K562 (cell line): ENCODE measurements around the gene TBCC. TPM values are rescaled to one million over a fixed set of nuclear protein-coding genes. Genes with fewer than 3 reads are reported as not detected.

Experiments used
- ATF7 ChIP-seq: fragments of 450-650 bp; IDR thresholded peaks from 2 replicates; pipeline ENCODE4 v1.7.1; 2014; ENCODE audit warnings: mild to moderate bottlenecking, moderate library complexity
- CEBPG ChIP-seq, 3 experiments: fragments of 200-800 bp in 1 of 3; sonication (Bioruptor generic) in 1 of 3; sonication (generic) in 1 of 3; formaldehyde crosslinking in 1 of 3; IDR thresholded peaks in 2 of 3; conservative IDR thresholded peaks in 1 of 3; 2 replicates each; pipeline versions ENCODE4 v1.6.1 to v1.8.0; 2016 to 2022; ENCODE audit warnings: missing compliant biosample characterization in 2 of 3, missing genetic modification characterization in 2 of 3, mild to moderate bottlenecking in 1 of 3, missing genetic modification reagents in 1 of 3
- CHD4 ChIP-seq: fragments of 200-600 bp; sonication (generic); IDR thresholded peaks from 3 replicates; pipeline ENCODE4 v1.6.1; 2012; ENCODE audit warnings: low read depth, mild to moderate bottlenecking, mixed read lengths, low read length, inconsistent platforms; ENCODE audit not compliant: insufficient read depth, insufficient replicate concordance, poor library complexity, severe bottlenecking
- EGR1 ChIP-seq: fragments of 450-650 bp; conservative IDR thresholded peaks from 2 replicates; pipeline ENCODE4 v1.6.1; 2017; ENCODE audit warnings: mild to moderate bottlenecking
- EP400 ChIP-seq: fragments of 450-650 bp; IDR thresholded peaks from 2 replicates; pipeline ENCODE4 v1.6.1; 2017; ENCODE audit warnings: antibody characterized with exemption, mild to moderate bottlenecking, moderate library complexity
- EWSR1 ChIP-seq: fragments of 450-650 bp; IDR thresholded peaks from 2 replicates; pipeline ENCODE4 v1.6.1; 2018; ENCODE audit warnings: borderline replicate concordance, mild to moderate bottlenecking, low read depth, moderate library complexity; ENCODE audit not compliant: partially characterized antibody
- HBP1 ChIP-seq: fragments of 450-650 bp; formaldehyde crosslinking; IDR thresholded peaks from 2 replicates; pipeline ENCODE4 v1.4.0; 2022; ENCODE audit warnings: missing genetic modification characterization
- HEY1 ChIP-seq: fragments of 250-450 bp; sonication (Bioruptor Pico); IDR thresholded peaks from 2 replicates; pipeline ENCODE4 v1.5.0; 2020; ENCODE audit warnings: mild to moderate bottlenecking, moderate library complexity, borderline replicate concordance
- HNRNPUL1 ChIP-seq: fragments of 200-400 bp; formaldehyde crosslinking; IDR thresholded peaks from 2 replicates; pipeline ENCODE4 v1.6.1; 2017; ENCODE audit warnings: low read length
- POLR2G ChIP-seq: fragments of 200-400 bp; formaldehyde crosslinking; IDR thresholded peaks from 2 replicates; pipeline ENCODE4 v1.6.1; 2017; ENCODE audit warnings: low read depth, mild to moderate bottlenecking, antibody characterized with exemption, low read length, moderate library complexity
- TCF3 ChIP-seq: sonication (generic); formaldehyde crosslinking; IDR thresholded peaks from 2 replicates; pipeline ENCODE4 v1.4.0; 2020; ENCODE audit warnings: mild to moderate bottlenecking, missing genetic modification reagents
- XRCC4 ChIP-seq: IDR thresholded peaks from one replicate; pipeline ENCODE4 v1.6.1; 2011; ENCODE audit not compliant: insufficient read depth, insufficient read length; ENCODE audit errors: extremely low read depth
- ZC3H11A ChIP-seq: IDR thresholded peaks from 2 replicates; pipeline ENCODE4 v1.6.1; 2012; ENCODE audit warnings: low read depth, low read length, improper control_type of control experiment
- ZNF311 ChIP-seq: fragments of 250-450 bp; sonication (Bioruptor Pico); IDR thresholded peaks from 2 replicates; pipeline ENCODE4 v1.4.0; 2020; ENCODE audit warnings: mild to moderate bottlenecking, moderate library complexity
- ZNF696 ChIP-seq: fragments of 250-450 bp; sonication (Bioruptor Pico); conservative IDR thresholded peaks from 2 replicates; pipeline ENCODE4 v1.4.0; 2020; ENCODE audit warnings: mild to moderate bottlenecking, moderate library complexity
- polyA plus RNA-seq, 8 experiments: library from polyadenylated mRNA; depleted of rRNA in 4 of 8; stranded (reverse) in 5 of 8; unstranded in 3 of 8; fragments of >200 nt; fragmentation: Nextera tagmentation in 2 of 8; fragmentation: Illumina TruSeq in 1 of 8; extraction: Ambion mirVana in 2 of 8; extraction: Trizol in 1 of 8; gene quantifications; 2 replicates each; pipeline versions ENCODE4 v1.2.1 to v1.2.3, GENCODE V29; 2011 to 2014; ENCODE audit warnings: inconsistent platforms in 1 of 8, missing spikeins in 1 of 8
- total RNA-seq, 7 experiments: library from RNA; depleted of rRNA in 6 of 7; stranded (reverse); fragments of >200 nt in 6 of 7; fragmentation: Illumina TruSeq in 2 of 7; extraction: Trizol in 2 of 7; gene quantifications; 2 replicates each; pipeline versions ENCODE4 v1.2.1 to v1.2.3, GENCODE V29; 2011 to 2021; ENCODE audit warnings: low replicate concordance in 1 of 7
- TF ChIP-seq, protein P1 (sequence below): sonication (generic); formaldehyde crosslinking; IDR thresholded peaks from 2 replicates; pipeline ENCODE4 v1.8.0; 2023; ENCODE audit warnings: mild to moderate bottlenecking, missing genetic modification reagents
- TF ChIP-seq, protein P2 (sequence below), 2 experiments: fragments of 450-650 bp; conservative IDR thresholded peaks; 2 replicates each; pipeline ENCODE4 v1.6.1; 2017; ENCODE audit warnings: mild to moderate bottlenecking in 2 of 2, moderate library complexity in 2 of 2
- TF ChIP-seq, protein P3 (sequence below): fragments of 450-650 bp; formaldehyde crosslinking; IDR thresholded peaks from 2 replicates; pipeline ENCODE4 v1.4.0; 2020; ENCODE audit warnings: mild to moderate bottlenecking, mixed read lengths

The TBCC gene
- total and polyA plus RNA-seq, 9 of the 15 experiments (the other 6 are each of a cell fraction or from before 2014, with no cell fraction given), result 2.8 to 34.1 (median 23.3) TPM

DNA sequence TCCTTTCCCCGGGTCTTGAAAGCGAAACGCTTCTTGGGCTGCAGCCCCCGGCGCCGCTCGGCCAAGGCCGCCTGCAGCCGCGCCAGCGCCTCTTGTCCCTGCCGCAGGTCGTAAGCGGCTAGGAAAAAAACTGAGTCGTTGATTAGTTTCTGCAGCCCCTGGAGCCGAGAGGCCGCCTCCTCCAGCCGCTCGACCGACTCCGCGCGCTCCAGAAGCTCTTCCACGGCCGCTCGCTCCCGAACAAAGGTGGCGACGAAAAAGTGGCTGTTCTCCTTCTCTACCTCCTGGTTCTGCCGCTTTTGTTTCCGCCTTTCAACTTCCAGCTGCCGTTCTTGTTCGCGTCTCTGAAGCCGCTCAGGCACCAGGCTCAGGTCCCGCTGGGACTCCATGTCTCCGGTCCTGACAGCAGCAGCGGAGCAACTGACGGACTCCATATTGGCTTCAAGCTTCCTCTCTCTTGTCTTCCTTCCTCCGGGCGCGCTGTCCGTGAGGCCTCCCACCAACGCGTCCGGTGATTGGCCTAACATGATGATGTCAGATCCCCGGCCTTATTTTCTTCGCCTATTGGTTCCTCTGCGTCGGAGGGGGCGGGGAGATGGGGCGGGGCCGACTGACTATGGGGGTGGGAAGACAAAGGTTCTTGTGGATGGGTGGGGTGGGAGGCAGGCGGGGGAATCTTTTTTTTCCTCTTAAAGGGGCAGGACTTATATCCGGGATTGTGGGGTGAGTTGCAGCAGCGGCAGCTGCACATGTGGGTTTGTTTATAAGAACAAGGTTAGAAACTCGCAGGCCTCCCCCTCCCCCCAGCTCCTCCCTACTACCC, at the start of gene TBCC (continued):
- TF ChIP-seq ZC3H11A, result no peak
- TF ChIP-seq EP400, result peak; percentile 74
- TF ChIP-seq XRCC4, result no peak
- TF ChIP-seq CHD4, result no peak
- TF ChIP-seq, protein P1, sequence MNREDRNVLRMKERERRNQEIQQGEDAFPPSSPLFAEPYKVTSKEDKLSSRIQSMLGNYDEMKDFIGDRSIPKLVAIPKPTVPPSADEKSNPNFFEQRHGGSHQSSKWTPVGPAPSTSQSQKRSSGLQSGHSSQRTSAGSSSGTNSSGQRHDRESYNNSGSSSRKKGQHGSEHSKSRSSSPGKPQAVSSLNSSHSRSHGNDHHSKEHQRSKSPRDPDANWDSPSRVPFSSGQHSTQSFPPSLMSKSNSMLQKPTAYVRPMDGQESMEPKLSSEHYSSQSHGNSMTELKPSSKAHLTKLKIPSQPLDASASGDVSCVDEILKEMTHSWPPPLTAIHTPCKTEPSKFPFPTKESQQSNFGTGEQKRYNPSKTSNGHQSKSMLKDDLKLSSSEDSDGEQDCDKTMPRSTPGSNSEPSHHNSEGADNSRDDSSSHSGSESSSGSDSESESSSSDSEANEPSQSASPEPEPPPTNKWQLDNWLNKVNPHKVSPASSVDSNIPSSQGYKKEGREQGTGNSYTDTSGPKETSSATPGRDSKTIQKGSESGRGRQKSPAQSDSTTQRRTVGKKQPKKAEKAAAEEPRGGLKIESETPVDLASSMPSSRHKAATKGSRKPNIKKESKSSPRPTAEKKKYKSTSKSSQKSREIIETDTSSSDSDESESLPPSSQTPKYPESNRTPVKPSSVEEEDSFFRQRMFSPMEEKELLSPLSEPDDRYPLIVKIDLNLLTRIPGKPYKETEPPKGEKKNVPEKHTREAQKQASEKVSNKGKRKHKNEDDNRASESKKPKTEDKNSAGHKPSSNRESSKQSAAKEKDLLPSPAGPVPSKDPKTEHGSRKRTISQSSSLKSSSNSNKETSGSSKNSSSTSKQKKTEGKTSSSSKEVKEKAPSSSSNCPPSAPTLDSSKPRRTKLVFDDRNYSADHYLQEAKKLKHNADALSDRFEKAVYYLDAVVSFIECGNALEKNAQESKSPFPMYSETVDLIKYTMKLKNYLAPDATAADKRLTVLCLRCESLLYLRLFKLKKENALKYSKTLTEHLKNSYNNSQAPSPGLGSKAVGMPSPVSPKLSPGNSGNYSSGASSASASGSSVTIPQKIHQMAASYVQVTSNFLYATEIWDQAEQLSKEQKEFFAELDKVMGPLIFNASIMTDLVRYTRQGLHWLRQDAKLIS (CRISPR knock-in tag), result 0 out of 2 replicates have a peak, but pooled peaks have one; percentile 77
- no peak for TF ChIP-seq HEY1
- TF ChIP-seq ATF7, result peak; percentile 83
- TF ChIP-seq, protein P2, sequence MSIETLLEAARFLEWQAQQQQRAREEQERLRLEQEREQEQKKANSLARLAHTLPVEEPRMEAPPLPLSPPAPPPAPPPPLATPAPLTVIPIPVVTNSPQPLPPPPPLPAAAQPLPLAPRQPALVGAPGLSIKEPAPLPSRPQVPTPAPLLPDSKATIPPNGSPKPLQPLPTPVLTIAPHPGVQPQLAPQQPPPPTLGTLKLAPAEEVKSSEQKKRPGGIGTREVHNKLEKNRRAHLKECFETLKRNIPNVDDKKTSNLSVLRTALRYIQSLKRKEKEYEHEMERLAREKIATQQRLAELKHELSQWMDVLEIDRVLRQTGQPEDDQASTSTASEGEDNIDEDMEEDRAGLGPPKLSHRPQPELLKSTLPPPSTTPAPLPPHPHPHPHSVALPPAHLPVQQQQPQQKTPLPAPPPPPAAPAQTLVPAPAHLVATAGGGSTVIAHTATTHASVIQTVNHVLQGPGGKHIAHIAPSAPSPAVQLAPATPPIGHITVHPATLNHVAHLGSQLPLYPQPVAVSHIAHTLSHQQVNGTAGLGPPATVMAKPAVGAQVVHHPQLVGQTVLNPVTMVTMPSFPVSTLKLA (conservative IDR thresholded peaks at IDR 0.05), result peak; percentile 96 to 97
- no peak for TF ChIP-seq HBP1 (CRISPR knock-in tag)
- TF ChIP-seq EWSR1, result no peak
- no peak for TF ChIP-seq ZNF696
- TF ChIP-seq CEBPG (CRISPR knock-in tag; IDR thresholded peaks at IDR 0.05), result peak; percentile 33
- TF ChIP-seq CEBPG (tag; conservative IDR thresholded peaks at IDR 0.05 in 1 of 2, IDR thresholded peaks at IDR 0.05 in 1 of 2), result no peak; a peak in 1 of 4 replicates
- TF ChIP-seq EGR1, result peak; percentile 62
- peak; percentile 97 for TF ChIP-seq POLR2G
- TF ChIP-seq ZNF311 (CRISPR knock-in tag), result no peak
- TF ChIP-seq, protein P3, sequence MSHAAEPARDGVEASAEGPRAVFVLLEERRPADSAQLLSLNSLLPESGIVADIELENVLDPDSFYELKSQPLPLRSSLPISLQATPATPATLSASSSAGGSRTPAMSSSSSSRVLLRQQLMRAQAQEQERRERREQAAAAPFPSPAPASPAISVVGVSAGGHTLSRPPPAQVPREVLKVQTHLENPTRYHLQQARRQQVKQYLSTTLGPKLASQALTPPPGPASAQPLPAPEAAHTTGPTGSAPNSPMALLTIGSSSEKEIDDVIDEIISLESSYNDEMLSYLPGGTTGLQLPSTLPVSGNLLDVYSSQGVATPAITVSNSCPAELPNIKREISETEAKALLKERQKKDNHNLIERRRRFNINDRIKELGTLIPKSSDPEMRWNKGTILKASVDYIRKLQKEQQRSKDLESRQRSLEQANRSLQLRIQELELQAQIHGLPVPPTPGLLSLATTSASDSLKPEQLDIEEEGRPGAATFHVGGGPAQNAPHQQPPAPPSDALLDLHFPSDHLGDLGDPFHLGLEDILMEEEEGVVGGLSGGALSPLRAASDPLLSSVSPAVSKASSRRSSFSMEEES (CRISPR knock-in tag), result no peak
- TF ChIP-seq TCF3 (CRISPR knock-in tag), result 0 out of 2 replicates have a peak, but pooled peaks have one; percentile 23
- TF ChIP-seq HNRNPUL1, result no peak
